Spleen (tissue), 11 donors: ENCODE results near the gene UFD1. TPM values are rescaled to one million over a fixed set of nuclear protein-coding genes. Genes with fewer than 3 reads are reported as not detected.
A peak's percentile ranks its signal among the peaks of the same experiment; 100 is the strongest.

Experiments
- DNase-seq: peaks from one replicate; pipeline ENCODE4 v3.0.0-alpha.2; 2020
- H3K27ac ChIP-seq, 8 donors: fragments of 200-600 bp; sonication (generic) in 7 of 8; 1 replicate in 4 of 8; 2 replicates in 4 of 8; pipeline versions ENCODE4 v1.5.0 to v1.8.0; 2016 to 2021; ENCODE audit warnings: inconsistent platforms in 4 of 8, mild to moderate bottlenecking in 4 of 8, moderate library complexity in 1 of 8
- H3K27me3 ChIP-seq, 7 donors: fragments of 200-600 bp; sonication (generic) in 6 of 7; replicated peaks in 1 of 7; 1 replicate in 4 of 7; 2 replicates in 3 of 7; pipeline versions ENCODE4 v1.5.0 to v1.8.0; 2016 to 2021; ENCODE audit warnings: inconsistent platforms in 3 of 7, mild to moderate bottlenecking in 1 of 7
- H3K36me3 ChIP-seq, 6 donors: fragments of 200-600 bp; sonication (generic) in 5 of 6; 1 replicate in 4 of 6; 2 replicates in 2 of 6; pipeline versions ENCODE4 v1.5.0 to v1.8.0; 2016 to 2021; ENCODE audit warnings: inconsistent platforms in 2 of 6
- H3K4me1 ChIP-seq, 6 donors: fragments of 200-600 bp; sonication (generic) in 5 of 6; 1 replicate in 3 of 6; 2 replicates in 3 of 6; pipeline versions ENCODE4 v1.5.0 to v1.8.0; 2016 to 2021; ENCODE audit warnings: inconsistent platforms in 3 of 6
- H3K4me3 ChIP-seq, 8 donors: fragments of 200-600 bp; sonication (generic) in 7 of 8; 1 replicate in 4 of 8; 2 replicates in 4 of 8; pipeline versions ENCODE4 v1.5.0 to v1.8.0; 2016 to 2021; ENCODE audit warnings: inconsistent platforms in 4 of 8, mild to moderate bottlenecking in 4 of 8, moderate library complexity in 2 of 8
- H3K9me3 ChIP-seq, 8 donors: fragments of 200-600 bp; sonication (generic) in 7 of 8; 1 replicate in 4 of 8; 2 replicates in 4 of 8; pipeline versions ENCODE4 v1.5.0 to v1.8.0; 2016 to 2021; ENCODE audit warnings: inconsistent platforms in 4 of 8
- POLR2A ChIP-seq, 3 donors: fragments of 450-650 bp; IDR thresholded peaks; one replicate each; pipeline ENCODE4 v1.5.1; 2017; ENCODE audit warnings: antibody characterized with exemption in 3 of 3, mild to moderate bottlenecking in 1 of 3
- POLR2AphosphoS5 ChIP-seq, 3 donors: sonication (generic); formaldehyde crosslinking; IDR thresholded peaks; one replicate each; pipeline ENCODE4 v1.5.1; 2017; ENCODE audit warnings: antibody characterized with exemption in 3 of 3
- WGBS, 5 donors: extraction: QIAGEN DNeasy Blood & Tissue Kit in 3 of 5; methylation state at CpG; one replicate each; pipeline versions ENCODE4 v1.1.5 to v1.1.7; 2013 to 2018; 5-methylcytosine and 5-hydroxymethylcytosine counted together
- intact Hi-C: fragments of 100-400 bp; cut with DNase I; formaldehyde crosslinking; loops from one replicate; pipeline ENCODE4 v1.15.0; 2023; ENCODE audit warnings: low total_unique reads
- polyA plus RNA-seq, 3 donors: library from polyadenylated mRNA; stranded (reverse); fragments of 200-250 nt; gene quantifications; one replicate each; pipeline ENCODE4 v1.2.1, GENCODE V29; 2013
- total RNA-seq, 7 donors: library from RNA; depleted of rRNA in 3 of 7; stranded (reverse); fragments of >200 nt in 3 of 7; fragmentation: NEBNext Ultra II Directional in 4 of 7; extraction: Animal tissue kit (Norgen Biotek cat#: 25700) in 4 of 7; gene quantifications; one replicate each; pipeline versions ENCODE4 v1.1.0 to v1.2.1, GENCODE V29; 2016 to 2021
- TF ChIP-seq, protein P1 (sequence below), 11 experiments: fragments of 200-600 bp in 7 of 11; fragments of 450-650 bp in 4 of 11; sonication (generic) in 4 of 11; IDR thresholded peaks in 8 of 11; conservative IDR thresholded peaks in 3 of 11; 1 replicate in 7 of 11; 2 replicates in 4 of 11; pipeline versions ENCODE4 v1.4.0 to v1.8.0; 2016 to 2021; ENCODE audit warnings: antibody characterized with exemption in 11 of 11, inconsistent platforms in 4 of 11, mild to moderate bottlenecking in 1 of 11
- donor health status: healthy with polysubstance abuse.
- donor health status: DM: no; HTN: no; CAD: no; lungs with moderate emphysema.
- donor health status: DM: no; HTN: no; CAD: no.
- donor health status: Bipolar disorder and iron deficiency.
- donor health status: healthy.
- donor health status: DM: no; HTN: no; CAD: no.
- donor health status: DM: yes; HTN: yes; CAD: no.

The UFD1 gene
- total and polyA plus RNA-seq, 10 donors: 35.6 to 55.4 (median 42.4) TPM

DNA sequence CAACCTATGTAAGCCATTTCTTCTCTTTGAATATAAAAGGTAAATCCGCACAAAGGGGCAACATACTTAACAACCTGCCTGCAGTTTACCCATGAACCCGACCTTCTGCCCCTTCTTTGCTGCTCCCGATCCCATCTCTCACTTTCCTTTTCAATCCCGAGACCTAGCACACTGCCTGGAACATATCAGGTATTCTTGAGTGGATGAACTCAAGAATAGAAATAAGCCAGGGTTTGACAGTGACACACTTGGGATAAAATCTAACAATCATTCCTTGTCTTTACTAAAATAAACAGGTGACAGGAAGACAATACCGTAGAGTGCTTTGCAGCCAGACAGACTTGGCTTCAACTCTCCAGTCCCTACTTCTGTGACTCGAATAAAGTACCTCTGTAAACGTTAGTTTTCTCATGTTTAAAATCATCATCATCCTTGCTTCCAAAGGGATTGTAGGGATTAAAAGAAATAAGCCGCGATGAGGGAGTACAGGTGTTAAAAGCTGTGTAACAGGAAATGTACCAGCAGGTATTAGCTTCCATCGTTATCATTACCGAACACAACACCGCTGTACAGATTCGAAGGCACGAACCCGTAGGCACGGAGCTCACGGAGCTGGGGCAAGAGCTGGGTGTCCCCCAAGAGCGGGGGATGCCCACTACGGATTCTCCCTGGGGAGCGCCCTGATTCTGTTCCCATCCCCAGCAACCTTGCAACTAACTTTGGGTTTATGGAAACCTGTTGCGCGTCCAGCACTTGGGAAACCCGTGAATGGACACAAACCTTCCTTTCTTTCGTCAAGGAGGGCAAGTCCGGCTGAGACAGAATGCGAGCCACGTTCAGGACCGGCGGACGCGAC is 720 bp downstream of the UFD1 start:
- DNase-seq: no peak
- intact Hi-C loops: loop anchor here (10.0 kb wide), 1 partner anchor 333 kb away; the partner anchor contains the start of gene ESS2
- 2 to 4% (median 2%) methylated on average over 30 to 31 of the region's 31 CpGs for WGBS, 5 donors

GRCh38 chr22:19477321-19478044 is 1.5 kb downstream of the UFD1 start:
- DNase-seq: no peak
- peak overlapping the region in 6 of 8 donors; percentile 2 to 99 (median 98) for H3K27ac ChIP-seq
- TF ChIP-seq, protein P1, sequence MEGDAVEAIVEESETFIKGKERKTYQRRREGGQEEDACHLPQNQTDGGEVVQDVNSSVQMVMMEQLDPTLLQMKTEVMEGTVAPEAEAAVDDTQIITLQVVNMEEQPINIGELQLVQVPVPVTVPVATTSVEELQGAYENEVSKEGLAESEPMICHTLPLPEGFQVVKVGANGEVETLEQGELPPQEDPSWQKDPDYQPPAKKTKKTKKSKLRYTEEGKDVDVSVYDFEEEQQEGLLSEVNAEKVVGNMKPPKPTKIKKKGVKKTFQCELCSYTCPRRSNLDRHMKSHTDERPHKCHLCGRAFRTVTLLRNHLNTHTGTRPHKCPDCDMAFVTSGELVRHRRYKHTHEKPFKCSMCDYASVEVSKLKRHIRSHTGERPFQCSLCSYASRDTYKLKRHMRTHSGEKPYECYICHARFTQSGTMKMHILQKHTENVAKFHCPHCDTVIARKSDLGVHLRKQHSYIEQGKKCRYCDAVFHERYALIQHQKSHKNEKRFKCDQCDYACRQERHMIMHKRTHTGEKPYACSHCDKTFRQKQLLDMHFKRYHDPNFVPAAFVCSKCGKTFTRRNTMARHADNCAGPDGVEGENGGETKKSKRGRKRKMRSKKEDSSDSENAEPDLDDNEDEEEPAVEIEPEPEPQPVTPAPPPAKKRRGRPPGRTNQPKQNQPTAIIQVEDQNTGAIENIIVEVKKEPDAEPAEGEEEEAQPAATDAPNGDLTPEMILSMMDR (IDR thresholded peaks at IDR 0.05 in 8 of 11, conservative IDR thresholded peaks at IDR 0.05 in 3 of 11): peak in 3 of 11 experiments; percentile 13 to 40 (median 31)
- no peak for TF ChIP-seq POLR2A (IDR thresholded peaks at IDR 0.05)
- H3K9me3 ChIP-seq: no peaks in the 10 kb centered on the region
- peak overlapping the region; percentile 87 to 99 (median 97) for H3K4me3 ChIP-seq
- no peaks in the 10 kb centered on the region for H3K27me3 ChIP-seq
- peaks cover 0 to 38% (median 27%) of the 10 kb centered on the region in 6 donors for H3K36me3 ChIP-seq
- 14 to 24% (median 21%) methylated on average over 5 of the region's 5 CpGs for WGBS, 5 donors
- intact Hi-C loops: loop anchor here (10.0 kb wide), 1 partner anchor 333 kb away; the partner anchor contains the start of gene ESS2
- H3K4me1 ChIP-seq: peaks cover 14 to 58% (median 42%) of the 10 kb centered on the region in 6 donors

More for the DNA sequence above, 720 bp downstream of the UFD1 start:
- TF ChIP-seq, protein P1 (IDR thresholded peaks at IDR 0.05 in 8 of 11, conservative IDR thresholded peaks at IDR 0.05 in 3 of 11): no peak
- no peak for TF ChIP-seq POLR2AphosphoS5 (IDR thresholded peaks at IDR 0.05)
- no peak for TF ChIP-seq POLR2A (IDR thresholded peaks at IDR 0.05)
- Histone ChIP-seq H3K4me3 (peak overlapping the region; percentile 87 to 99 (median 97)), H3K9me3 (no peaks in the 10 kb centered on the region), H3K4me1 (peaks cover 14 to 58% (median 42%) of the 10 kb centered on the region in 6 donors), H3K27ac (peak overlapping the region; percentile 97 to 99 (median 99)), H3K27me3 (no peaks in the 10 kb centered on the region), H3K36me3 (peaks cover 0 to 32% (median 19%) of the 10 kb centered on the region in 6 donors)

DNA sequence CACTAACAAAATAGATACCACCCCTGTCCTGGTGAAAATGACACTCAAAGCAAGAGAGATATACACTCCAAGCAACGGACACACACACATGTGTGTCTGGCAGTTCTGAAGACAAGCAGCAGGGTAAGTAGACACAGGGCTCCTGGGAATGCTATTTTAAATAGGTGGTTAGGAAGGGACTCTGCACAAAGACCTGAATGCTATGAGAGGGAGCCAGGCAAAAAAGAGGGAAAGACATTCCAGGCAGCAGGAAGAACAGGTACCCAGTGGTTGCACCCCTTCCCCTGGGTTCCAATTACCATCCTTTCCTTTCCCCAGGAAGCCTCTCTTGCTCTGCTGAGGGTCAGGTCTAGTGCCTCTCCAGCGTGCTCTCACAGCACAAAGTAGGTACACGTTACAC is 3.0 kb downstream of the UFD1 start:
- 82 to 88% (median 85%) methylated on average over 3 of the region's 3 CpGs for WGBS, 5 donors
- intact Hi-C loops: loop anchor here (10.0 kb wide), 1 partner anchor 331 kb away; the partner anchor contains the start of gene ESS2
- Histone ChIP-seq H3K4me3 (no peak overlapping the region), H3K4me1 (peaks cover 14 to 57% (median 42%) of the 10 kb centered on the region in 6 donors), H3K36me3 (peaks cover 0 to 53% (median 41%) of the 10 kb centered on the region in 6 donors), H3K27me3 (no peaks in the 10 kb centered on the region), H3K27ac (no peak overlapping the region), H3K9me3 (no peaks in the 10 kb centered on the region)
- TF ChIP-seq POLR2A (IDR thresholded peaks at IDR 0.05): no peak
- TF ChIP-seq, protein P1 (IDR thresholded peaks at IDR 0.05 in 8 of 11, conservative IDR thresholded peaks at IDR 0.05 in 3 of 11): no peak
- TF ChIP-seq POLR2AphosphoS5 (IDR thresholded peaks at IDR 0.05): no peak
- DNase-seq: no peak
